ENCODE measurements around the gene METTL4. TPM values are rescaled to one million over a fixed set of nuclear protein-coding genes. Genes with fewer than 3 reads are reported as not detected.

The METTL4 gene
- total RNA-seq, 1 experiment from 2014 or later = 23.9 TPM

- Histone ChIP-seq H3F3A (ENCODE audit: insufficient read depth, low read depth) (no peaks in the 10 kb centered on the region), H3K4me2 (no peak overlapping the region), H3K36me3 (ENCODE audit: low read depth) (0 out of 2 replicates have a peak, but pooled peaks cover 15% of the 10 kb centered on the region), H3K27me3 (ENCODE audit: insufficient read depth, low read depth) (no peaks in the 10 kb centered on the region), H3K4me1 (replicated peaks; ENCODE audit: insufficient read depth) (no peaks in the 10 kb centered on the region), H2AFZ (no peak overlapping the region), H3K4me3 (no peak overlapping the region), H3K79me2 (ENCODE audit: low read depth) (no peaks in the 10 kb centered on the region), H4K20me1 (ENCODE audit: insufficient read depth) (no peaks in the 10 kb centered on the region), H3K9me3 (ENCODE audit: insufficient read depth, low read depth) (no peaks in the 10 kb centered on the region), H3K9me2 (ENCODE audit: insufficient read depth) (no peaks in the 10 kb centered on the region), H3K27ac (no peak overlapping the region)
- ChIA-PET CTCF (interaction anchor here (1.0 kb wide), 1 partner anchor 12 kb away, joined by 4 read pairs; no protein-coding TSS in a partner anchor), POLR2A (ENCODE audit: unreplicated experiment) (no interaction called here)
- intact Hi-C loops (cut with micrococcal nuclease; ENCODE audit: unreplicated experiment) = no loop called here
- no peak for TF ChIP-seq CTCF (conservative IDR thresholded peaks at IDR 0.05)
- no peak for TF ChIP-seq EZH2 (IDR thresholded peaks at IDR 0.05; ENCODE audit: low read depth)
- no TSS peak for BruUV-seq (replicated peaks)
- no peak for DNase-seq
Measured at GRCh38 chr18:2559249-2559648, 12.1 kb downstream of the METTL4 start.

GRCh38 chr18:2557536-2557935 is 13.8 kb downstream of the METTL4 start:
- POLR2A ChIA-PET (ENCODE audit: unreplicated experiment) = no interaction called here
- H3K9me3 ChIP-seq (ENCODE audit: insufficient read depth, low read depth) = no peaks in the 10 kb centered on the region
- CTCF ChIA-PET = interaction anchor here (1.5 kb wide), 1 partner anchor 972 kb away, joined by 4 read pairs; no protein-coding TSS in a partner anchor
- H3K79me2 ChIP-seq (ENCODE audit: low read depth) = no peaks in the 10 kb centered on the region
- H3K4me1 ChIP-seq (replicated peaks; ENCODE audit: insufficient read depth) = no peaks in the 10 kb centered on the region
- no peak for DNase-seq
- H3K4me3 ChIP-seq = no peak overlapping the region
- H4K20me1 ChIP-seq (ENCODE audit: insufficient read depth) = no peaks in the 10 kb centered on the region
- H3F3A ChIP-seq (ENCODE audit: insufficient read depth, low read depth) = no peaks in the 10 kb centered on the region
- no peak overlapping the region for H3K4me2 ChIP-seq
- H2AFZ ChIP-seq = no peak overlapping the region
- BruUV-seq (replicated peaks) = no TSS peak
- intact Hi-C loops (cut with micrococcal nuclease; ENCODE audit: unreplicated experiment) = no loop called here
- TF ChIP-seq EZH2 (IDR thresholded peaks at IDR 0.05; ENCODE audit: low read depth) = no peak
- no peak for TF ChIP-seq CTCF (conservative IDR thresholded peaks at IDR 0.05)
- H3K36me3 ChIP-seq (ENCODE audit: low read depth) = 0 out of 2 replicates have a peak, but pooled peaks cover 4% of the 10 kb centered on the region
- no peaks in the 10 kb centered on the region for H3K27me3 ChIP-seq (ENCODE audit: insufficient read depth, low read depth)
- no peaks in the 10 kb centered on the region for H3K9me2 ChIP-seq (ENCODE audit: insufficient read depth)
- no peak overlapping the region for H3K27ac ChIP-seq

- Histone ChIP-seq H3F3A (ENCODE audit: insufficient read depth, low read depth) (no peaks in the 10 kb centered on the region), H3K27ac (no peak overlapping the region), H3K4me2 (no peak overlapping the region), H3K9me2 (ENCODE audit: insufficient read depth) (no peaks in the 10 kb centered on the region), H3K9me3 (ENCODE audit: insufficient read depth, low read depth) (no peaks in the 10 kb centered on the region), H3K4me1 (replicated peaks; ENCODE audit: insufficient read depth) (no peaks in the 10 kb centered on the region), H2AFZ (no peak overlapping the region), H4K20me1 (ENCODE audit: insufficient read depth) (no peaks in the 10 kb centered on the region), H3K4me3 (no peak overlapping the region), H3K27me3 (ENCODE audit: insufficient read depth, low read depth) (no peaks in the 10 kb centered on the region), H3K79me2 (ENCODE audit: low read depth) (no peaks in the 10 kb centered on the region), H3K36me3 (ENCODE audit: low read depth) (no peaks in the 10 kb centered on the region)
- ChIA-PET POLR2A (ENCODE audit: unreplicated experiment) (interaction anchor here (0.6 kb wide), 1 partner anchor 9 kb away, joined by 9 read pairs; no protein-coding TSS in a partner anchor), CTCF (interaction anchor here (1.5 kb wide), 1 partner anchor 970 kb away, joined by 4 read pairs; no protein-coding TSS in a partner anchor)
- intact Hi-C loops (cut with micrococcal nuclease; ENCODE audit: unreplicated experiment) = no loop called here
- no peak for DNase-seq
- no peak for TF ChIP-seq CTCF (conservative IDR thresholded peaks at IDR 0.05)
- TF ChIP-seq EZH2 (IDR thresholded peaks at IDR 0.05; ENCODE audit: low read depth) = no peak
- no TSS peak for BruUV-seq (replicated peaks)
Measured at GRCh38 chr18:2555895-2556294, 15.4 kb downstream of the METTL4 start.

Measured in PC-9 (cell line).